Liver (tissue), 3 donors: ENCODE results near the gene SMPDL3A.

Experiments
- EGR1 ChIP-seq, 2 donors: IDR thresholded peaks; 2 replicates each; pipeline ENCODE4 v1.6.1; 2016 to 2018; ENCODE audit warnings: antibody characterized with exemption in 2 of 2, low read depth in 2 of 2
- FOXA1 ChIP-seq: IDR thresholded peaks from 2 replicates; pipeline ENCODE4 v1.6.1; 2016; ENCODE audit warnings: antibody characterized with exemption
- GABPA ChIP-seq, 2 donors: IDR thresholded peaks in 1 of 2; conservative IDR thresholded peaks in 1 of 2; 2 replicates each; pipeline ENCODE4 v1.6.1; 2016; ENCODE audit warnings: antibody characterized with exemption in 2 of 2, mild to moderate bottlenecking in 1 of 2, moderate library complexity in 1 of 2
- HNF4A ChIP-seq, 2 donors: conservative IDR thresholded peaks; 2 replicates each; pipeline ENCODE4 v1.6.1; 2016; ENCODE audit warnings: antibody characterized with exemption in 2 of 2, mild to moderate bottlenecking in 2 of 2
- JUND ChIP-seq, 2 donors: IDR thresholded peaks; 2 replicates each; pipeline ENCODE4 v1.6.1; 2016; ENCODE audit warnings: antibody characterized with exemption in 2 of 2
- RAD21 ChIP-seq, 2 donors: IDR thresholded peaks; 2 replicates each; pipeline ENCODE4 v1.6.1; 2016; ENCODE audit warnings: antibody characterized with exemption in 2 of 2, mild to moderate bottlenecking in 2 of 2
- RXRA ChIP-seq, 2 donors: IDR thresholded peaks; 2 replicates each; pipeline ENCODE4 v1.6.1; 2017 to 2018; ENCODE audit warnings: antibody characterized with exemption in 2 of 2, mild to moderate bottlenecking in 1 of 2
- SP1 ChIP-seq: IDR thresholded peaks from 2 replicates; pipeline ENCODE4 v1.6.1; 2018; ENCODE audit warnings: antibody characterized with exemption, mild to moderate bottlenecking
- TAF1 ChIP-seq: conservative IDR thresholded peaks from 2 replicates; pipeline ENCODE4 v1.6.1; 2016; ENCODE audit warnings: antibody characterized with exemption, mild to moderate bottlenecking
- TF ChIP-seq, protein P1 (sequence below): fragments of 150-350 bp; IDR thresholded peaks from 2 replicates; pipeline ENCODE4 v1.5.1; 2017; ENCODE audit warnings: improper control_type of control experiment, low read depth, low read length; ENCODE audit not compliant: missing input control
- TF ChIP-seq, protein P2 (sequence below): IDR thresholded peaks from 2 replicates; pipeline ENCODE4 v1.6.1; 2016; ENCODE audit warnings: antibody characterized with exemption
- TF ChIP-seq, protein P3 (sequence below): IDR thresholded peaks from 2 replicates; pipeline ENCODE4 v1.6.1; 2016; ENCODE audit warnings: antibody characterized with exemption
- TF ChIP-seq, protein P4 (sequence below): IDR thresholded peaks from 2 replicates; pipeline ENCODE4 v1.6.1; 2016; ENCODE audit warnings: antibody characterized with exemption
- donor health status: healthy.
- donor health status: healthy.

DNA sequence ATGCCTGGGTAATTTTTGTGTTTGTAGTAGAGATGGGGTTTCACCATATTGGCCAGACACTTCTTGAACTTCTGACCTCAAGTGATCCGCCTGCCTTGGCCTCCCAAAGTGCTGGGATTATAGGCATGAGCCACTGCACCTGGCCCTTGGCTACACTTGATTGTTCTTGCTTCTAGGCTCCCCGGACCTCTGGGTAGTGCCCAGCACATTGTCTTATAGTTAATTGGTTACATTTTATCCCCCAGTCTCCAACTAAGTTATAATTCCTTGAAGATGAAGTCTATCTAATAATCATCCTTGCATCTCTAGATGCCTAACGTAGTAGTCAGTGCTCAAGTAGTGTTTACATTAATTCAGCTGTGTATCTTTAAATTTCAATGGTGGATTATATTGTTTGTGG lies 11.8 kb downstream of the SMPDL3A start:
- TF ChIP-seq, protein P1, sequence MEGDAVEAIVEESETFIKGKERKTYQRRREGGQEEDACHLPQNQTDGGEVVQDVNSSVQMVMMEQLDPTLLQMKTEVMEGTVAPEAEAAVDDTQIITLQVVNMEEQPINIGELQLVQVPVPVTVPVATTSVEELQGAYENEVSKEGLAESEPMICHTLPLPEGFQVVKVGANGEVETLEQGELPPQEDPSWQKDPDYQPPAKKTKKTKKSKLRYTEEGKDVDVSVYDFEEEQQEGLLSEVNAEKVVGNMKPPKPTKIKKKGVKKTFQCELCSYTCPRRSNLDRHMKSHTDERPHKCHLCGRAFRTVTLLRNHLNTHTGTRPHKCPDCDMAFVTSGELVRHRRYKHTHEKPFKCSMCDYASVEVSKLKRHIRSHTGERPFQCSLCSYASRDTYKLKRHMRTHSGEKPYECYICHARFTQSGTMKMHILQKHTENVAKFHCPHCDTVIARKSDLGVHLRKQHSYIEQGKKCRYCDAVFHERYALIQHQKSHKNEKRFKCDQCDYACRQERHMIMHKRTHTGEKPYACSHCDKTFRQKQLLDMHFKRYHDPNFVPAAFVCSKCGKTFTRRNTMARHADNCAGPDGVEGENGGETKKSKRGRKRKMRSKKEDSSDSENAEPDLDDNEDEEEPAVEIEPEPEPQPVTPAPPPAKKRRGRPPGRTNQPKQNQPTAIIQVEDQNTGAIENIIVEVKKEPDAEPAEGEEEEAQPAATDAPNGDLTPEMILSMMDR: no peak
- TF ChIP-seq, protein P2, sequence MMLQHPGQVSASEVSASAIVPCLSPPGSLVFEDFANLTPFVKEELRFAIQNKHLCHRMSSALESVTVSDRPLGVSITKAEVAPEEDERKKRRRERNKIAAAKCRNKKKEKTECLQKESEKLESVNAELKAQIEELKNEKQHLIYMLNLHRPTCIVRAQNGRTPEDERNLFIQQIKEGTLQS: no peak
- TF ChIP-seq EGR1 (IDR thresholded peaks at IDR 0.05; ENCODE audit: low read depth in 2 of 2): no peak
- TF ChIP-seq, protein P3, sequence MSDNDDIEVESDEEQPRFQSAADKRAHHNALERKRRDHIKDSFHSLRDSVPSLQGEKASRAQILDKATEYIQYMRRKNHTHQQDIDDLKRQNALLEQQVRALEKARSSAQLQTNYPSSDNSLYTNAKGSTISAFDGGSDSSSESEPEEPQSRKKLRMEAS: no peak
- TF ChIP-seq SP1: no peak
- TF ChIP-seq HNF4A (conservative IDR thresholded peaks at IDR 0.05): no peak
- no peak for TF ChIP-seq FOXA1
- TF ChIP-seq, protein P4, sequence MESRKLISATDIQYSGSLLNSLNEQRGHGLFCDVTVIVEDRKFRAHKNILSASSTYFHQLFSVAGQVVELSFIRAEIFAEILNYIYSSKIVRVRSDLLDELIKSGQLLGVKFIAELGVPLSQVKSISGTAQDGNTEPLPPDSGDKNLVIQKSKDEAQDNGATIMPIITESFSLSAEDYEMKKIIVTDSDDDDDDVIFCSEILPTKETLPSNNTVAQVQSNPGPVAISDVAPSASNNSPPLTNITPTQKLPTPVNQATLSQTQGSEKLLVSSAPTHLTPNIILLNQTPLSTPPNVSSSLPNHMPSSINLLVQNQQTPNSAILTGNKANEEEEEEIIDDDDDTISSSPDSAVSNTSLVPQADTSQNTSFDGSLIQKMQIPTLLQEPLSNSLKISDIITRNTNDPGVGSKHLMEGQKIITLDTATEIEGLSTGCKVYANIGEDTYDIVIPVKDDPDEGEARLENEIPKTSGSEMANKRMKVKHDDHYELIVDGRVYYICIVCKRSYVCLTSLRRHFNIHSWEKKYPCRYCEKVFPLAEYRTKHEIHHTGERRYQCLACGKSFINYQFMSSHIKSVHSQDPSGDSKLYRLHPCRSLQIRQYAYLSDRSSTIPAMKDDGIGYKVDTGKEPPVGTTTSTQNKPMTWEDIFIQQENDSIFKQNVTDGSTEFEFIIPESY: no peak
- TF ChIP-seq JUND (IDR thresholded peaks at IDR 0.05): no peak
- no peak for TF ChIP-seq RXRA (IDR thresholded peaks at IDR 0.05)
- TF ChIP-seq TAF1: no peak
- no peak for TF ChIP-seq RAD21 (IDR thresholded peaks at IDR 0.05)
- TF ChIP-seq GABPA (IDR thresholded peaks at IDR 0.05 in 1 of 2, conservative IDR thresholded peaks at IDR 0.05 in 1 of 2): no peak
